Adrenal gland (tissue), 5 donors: ENCODE data around the gene PRPF40A.

Source experiments
- CTCF ChIP-seq, 6 experiments: fragments of 450-650 bp in 4 of 6; fragments of 200-600 bp in 2 of 6; sonication (generic) in 1 of 6; IDR thresholded peaks; 1 replicate in 5 of 6; 2 replicates in 1 of 6; pipeline versions ENCODE4 v1.5.1 to v1.8.0; 2016 to 2021; ENCODE audit warnings: antibody characterized with exemption in 6 of 6, mild to moderate bottlenecking in 2 of 6, moderate library complexity in 1 of 6
- POLR2A ChIP-seq, 2 donors: fragments of 450-650 bp; IDR thresholded peaks; one replicate each; pipeline ENCODE4 v1.6.1; 2017; ENCODE audit warnings: antibody characterized with exemption in 2 of 2, mild to moderate bottlenecking in 2 of 2, moderate library complexity in 1 of 2
- donor health status: DM: no; HTN: no; CAD: no.

- peak in 2 of 6 experiments; percentile 16 to 23 for TF ChIP-seq CTCF (IDR thresholded peaks at IDR 0.05)
- no peak for TF ChIP-seq POLR2A (IDR thresholded peaks at IDR 0.05)
Measured at GRCh38 chr2:152715854-152716428, 1.3 kb downstream of the PRPF40A start.
